AG04450 (cell line): ENCODE measurements around the gene CFAP20DC. TPM values are rescaled to one million over a fixed set of nuclear protein-coding genes. Genes with fewer than 3 reads are reported as not detected.

Experiments used
- CTCF ChIA-PET: fragments of 300-600, 350-600 bp; formaldehyde crosslinking; extraction: SDS; loops from one replicate; lab custom pipeline; 2022; ENCODE audit warnings: antibody characterized with exemption, inconsistent platforms; lab: Charles Lee
- POLR2A ChIA-PET: fragments of 350-600 bp; formaldehyde crosslinking; extraction: SDS; loops from one replicate; lab custom pipeline; 2021; ENCODE audit warnings: antibody characterized with exemption, inconsistent platforms; lab: Yijun Ruan, JAX
- DNase-seq: peaks from one replicate; pipeline ENCODE4 v3.0.0-alpha.2; 2011; ENCODE audit warnings: low read depth, low spot score
- H3K27ac ChIP-seq: one replicate; pipeline ENCODE4 v1.5.1; 2012; ENCODE audit warnings: low read depth, low read length, control low read depth
- H3K27me3 ChIP-seq: one replicate; pipeline ENCODE4 v1.6.0; 2012; ENCODE audit warnings: low read length; ENCODE audit not compliant: control insufficient read depth, insufficient read depth
- H3K4me3 ChIP-seq: 2 replicates; pipeline ENCODE4 v1.5.1; 2011; ENCODE audit warnings: mild to moderate bottlenecking, low read depth, low read length, control low read depth
- H3K9me3 ChIP-seq: 2 replicates; pipeline ENCODE4 v1.5.1; 2012; ENCODE audit warnings: low read length; ENCODE audit not compliant: control insufficient read depth, insufficient read depth
- polyA plus RNA-seq: library from polyadenylated mRNA; depleted of rRNA; stranded (reverse); fragments of >200 nt; gene quantifications from 2 replicates; pipeline ENCODE4 v1.2.3, GENCODE V29; 2011
- TF ChIP-seq, protein P1 (sequence below): IDR thresholded peaks from 2 replicates; pipeline ENCODE4 v1.5.1; 2011; ENCODE audit warnings: low read depth, low read length, control low read depth, inconsistent platforms

The CFAP20DC gene
- polyA plus RNA-seq, 1 experiment, result 3.5 TPM

DNA sequence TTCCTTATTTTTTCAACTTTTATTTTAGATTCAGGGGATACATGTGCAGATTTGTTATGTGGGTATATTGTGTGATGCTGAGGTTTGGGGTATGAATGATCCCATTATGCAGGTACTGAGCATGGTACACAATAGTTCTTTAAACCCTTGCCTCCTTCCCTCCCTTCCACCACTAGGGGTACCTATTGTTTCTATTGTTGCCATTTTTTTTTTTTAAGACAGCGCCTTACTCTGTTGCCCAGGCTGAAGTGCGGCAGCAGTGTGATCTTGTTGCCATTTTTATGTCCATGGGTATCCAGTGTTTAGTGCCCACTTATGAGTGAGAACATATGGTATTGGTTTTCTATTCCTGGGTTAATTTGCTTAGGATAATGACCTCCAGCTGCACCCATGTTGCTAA lies 266.0 kb downstream of the CFAP20DC start:
- no peaks in the 10 kb centered on the region for H3K27me3 ChIP-seq
- no peak overlapping the region for H3K4me3 ChIP-seq
- ChIA-PET CTCF (no interaction called here), POLR2A (no interaction called here)
- DNase-seq, result no peak
- TF ChIP-seq, protein P1, sequence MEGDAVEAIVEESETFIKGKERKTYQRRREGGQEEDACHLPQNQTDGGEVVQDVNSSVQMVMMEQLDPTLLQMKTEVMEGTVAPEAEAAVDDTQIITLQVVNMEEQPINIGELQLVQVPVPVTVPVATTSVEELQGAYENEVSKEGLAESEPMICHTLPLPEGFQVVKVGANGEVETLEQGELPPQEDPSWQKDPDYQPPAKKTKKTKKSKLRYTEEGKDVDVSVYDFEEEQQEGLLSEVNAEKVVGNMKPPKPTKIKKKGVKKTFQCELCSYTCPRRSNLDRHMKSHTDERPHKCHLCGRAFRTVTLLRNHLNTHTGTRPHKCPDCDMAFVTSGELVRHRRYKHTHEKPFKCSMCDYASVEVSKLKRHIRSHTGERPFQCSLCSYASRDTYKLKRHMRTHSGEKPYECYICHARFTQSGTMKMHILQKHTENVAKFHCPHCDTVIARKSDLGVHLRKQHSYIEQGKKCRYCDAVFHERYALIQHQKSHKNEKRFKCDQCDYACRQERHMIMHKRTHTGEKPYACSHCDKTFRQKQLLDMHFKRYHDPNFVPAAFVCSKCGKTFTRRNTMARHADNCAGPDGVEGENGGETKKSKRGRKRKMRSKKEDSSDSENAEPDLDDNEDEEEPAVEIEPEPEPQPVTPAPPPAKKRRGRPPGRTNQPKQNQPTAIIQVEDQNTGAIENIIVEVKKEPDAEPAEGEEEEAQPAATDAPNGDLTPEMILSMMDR, result no peak
- no peak overlapping the region for H3K27ac ChIP-seq
- H3K9me3 ChIP-seq, result no peaks in the 10 kb centered on the region

DNA sequence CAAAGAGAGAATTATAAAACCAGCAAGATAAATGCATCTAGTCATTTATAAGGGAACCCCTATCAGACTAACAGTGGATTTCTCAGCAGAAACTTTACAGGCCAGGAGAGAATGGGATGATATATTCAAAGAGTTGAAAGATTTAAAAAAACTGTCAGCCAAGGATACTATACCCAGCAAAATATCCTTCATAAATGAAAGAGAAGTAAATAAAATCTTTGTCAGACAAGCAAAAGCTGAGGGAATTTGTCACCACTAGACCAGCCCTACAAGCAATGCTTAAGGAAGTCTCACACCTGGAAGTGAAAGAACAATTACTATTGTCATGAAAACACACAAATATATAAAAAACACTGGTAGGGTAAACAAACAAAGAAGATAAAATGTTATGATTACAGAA lies 269.9 kb downstream of the CFAP20DC start:
- Histone ChIP-seq H3K9me3 (peaks cover 4% of the 10 kb centered on the region; the same call in 1 of the 2 replicates), H3K27me3 (no peaks in the 10 kb centered on the region), H3K27ac (no peak overlapping the region), H3K4me3 (no peak overlapping the region)
- ChIA-PET POLR2A (no interaction called here), CTCF (no interaction called here)
- DNase-seq, result no peak
- TF ChIP-seq, protein P1, result no peak

DNA sequence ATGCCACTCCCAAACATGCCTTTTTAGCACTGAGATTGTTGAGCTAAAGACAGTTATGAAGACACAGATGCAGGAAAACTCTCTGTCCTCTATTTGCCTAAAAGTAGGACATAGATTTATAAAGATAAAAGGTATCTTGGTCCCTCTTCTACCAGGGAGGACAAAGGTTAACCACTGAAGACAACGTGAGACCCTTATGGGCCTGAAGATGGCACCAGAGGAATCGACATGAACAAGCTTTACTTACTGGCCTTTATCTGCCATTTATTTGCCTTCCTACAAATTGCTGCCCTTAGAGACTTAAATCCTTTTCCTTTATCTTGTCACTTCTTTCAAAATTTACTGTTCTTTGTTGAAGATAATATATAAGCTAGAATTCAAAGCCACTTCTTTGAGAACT lies 273.6 kb downstream of the CFAP20DC start:
- no peak overlapping the region for H3K4me3 ChIP-seq
- ChIA-PET CTCF (no interaction called here), POLR2A (no interaction called here)
- no peak for DNase-seq
- no peak overlapping the region for H3K27ac ChIP-seq
- TF ChIP-seq, protein P1, result no peak
- peaks cover 4% of the 10 kb centered on the region; the same call in 1 of the 2 replicates for H3K9me3 ChIP-seq
- no peaks in the 10 kb centered on the region for H3K27me3 ChIP-seq

DNA sequence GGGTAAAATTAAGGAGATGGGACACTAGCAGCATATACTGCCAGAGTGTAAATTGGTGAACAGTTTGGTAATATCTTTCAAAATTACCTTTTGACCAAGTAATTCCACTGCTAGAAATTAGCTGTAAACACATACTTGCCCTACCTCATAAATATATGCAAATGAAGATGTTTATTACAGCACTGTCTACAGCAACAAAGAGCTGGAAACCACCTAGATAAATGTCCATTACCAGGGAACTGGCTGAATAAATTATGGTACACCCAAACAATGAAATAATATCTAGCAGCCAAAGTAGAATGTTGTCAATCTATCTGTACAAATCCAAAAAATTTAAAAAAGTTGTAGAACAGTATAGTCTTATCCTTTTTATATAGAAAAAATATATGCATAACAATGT lies 277.4 kb downstream of the CFAP20DC start:
- no peak for DNase-seq
- TF ChIP-seq, protein P1, result no peak
- ChIA-PET CTCF (no interaction called here), POLR2A (no interaction called here)
- Histone ChIP-seq H3K27me3 (no peaks in the 10 kb centered on the region), H3K9me3 (no peaks in the 10 kb centered on the region), H3K27ac (no peak overlapping the region), H3K4me3 (no peak overlapping the region)

DNA sequence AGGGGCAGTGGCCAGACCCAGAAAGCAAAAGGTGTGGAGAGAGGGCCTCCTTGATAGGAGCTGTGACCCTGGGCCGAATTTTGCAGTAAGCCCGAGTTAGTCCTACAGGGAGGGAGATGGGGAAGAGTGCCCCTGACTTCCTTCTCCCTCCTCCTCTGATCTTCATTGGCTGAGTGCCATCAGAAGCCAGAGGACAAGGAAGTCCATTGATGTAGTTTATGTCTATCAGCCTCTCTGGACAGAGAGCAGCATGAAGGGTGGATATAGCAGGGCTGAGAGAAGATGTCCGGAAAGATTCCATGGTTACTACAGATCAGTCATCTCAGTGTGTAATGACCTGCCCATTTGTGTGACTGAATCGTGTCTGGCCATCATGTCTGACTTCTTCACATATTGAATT lies 280.8 kb downstream of the CFAP20DC start:
- CTCF ChIA-PET, result no interaction called here

More for the DNA sequence above, 280.8 kb downstream of the CFAP20DC start:
- H3K9me3 ChIP-seq, result no peaks in the 10 kb centered on the region
- no peaks in the 10 kb centered on the region for H3K27me3 ChIP-seq
- DNase-seq, result no peak
- TF ChIP-seq, protein P1, result no peak
- POLR2A ChIA-PET, result no interaction called here
- H3K4me3 ChIP-seq, result no peak overlapping the region
- H3K27ac ChIP-seq, result no peak overlapping the region
